ENCODE results near the gene ST6GALNAC4.

Gene ST6GALNAC4

DNA sequence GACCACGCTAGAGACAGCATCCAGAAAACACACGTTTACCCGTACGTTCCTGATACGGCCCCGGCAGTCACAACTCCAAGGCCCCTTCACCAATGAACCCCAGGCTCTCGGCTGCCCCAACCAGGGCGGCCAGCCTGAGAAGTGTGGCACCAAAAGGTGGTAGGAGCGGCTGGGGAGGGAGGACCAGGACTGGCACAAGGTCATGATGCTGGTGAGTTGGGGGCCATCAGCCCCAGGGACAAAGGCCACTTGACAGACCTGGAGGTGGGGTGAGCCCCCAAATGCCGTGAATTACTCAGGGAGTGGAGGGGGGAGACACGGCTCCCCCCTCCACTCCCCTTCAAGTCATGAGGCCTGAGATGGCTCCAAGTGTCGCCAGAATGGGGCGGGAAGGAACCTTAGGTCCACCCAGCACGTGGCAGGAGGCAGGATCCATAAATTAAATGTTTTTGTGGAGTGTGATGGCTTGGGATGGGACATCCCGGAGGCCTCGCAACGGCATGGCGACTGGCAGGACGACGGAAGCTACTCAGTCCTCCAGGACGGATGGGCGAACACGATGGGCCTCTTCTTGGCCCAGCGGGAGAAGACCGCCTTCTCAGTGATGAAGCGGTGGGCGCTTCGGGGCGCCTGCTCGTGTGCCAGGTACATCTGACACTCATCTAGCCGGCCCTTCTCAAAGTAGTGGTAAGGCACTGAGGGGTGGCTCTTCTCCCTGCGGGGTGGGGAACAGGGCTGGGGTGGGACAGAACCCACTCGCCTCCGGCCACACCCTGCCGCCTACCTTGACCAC is 8.8 kb downstream of the ST6GALNAC4 start:
- no peaks in the 10 kb centered on the region for H4K20me1 ChIP-seq (ENCODE audit: control insufficient read depth, insufficient read depth, low read depth, low read length)
- H3K4me2 ChIP-seq (ENCODE audit: low read length) = no peak overlapping the region
- H3K27me3 ChIP-seq (ENCODE audit: control insufficient read depth, low read length) = no peaks in the 10 kb centered on the region
- no peaks in the 10 kb centered on the region for H3K9me3 ChIP-seq (ENCODE audit: control insufficient read depth, insufficient read depth, low read length)
- H3K36me3 ChIP-seq (ENCODE audit: control insufficient read depth, low read length) = peaks cover 63% of the 10 kb centered on the region
- H3K4me3 ChIP-seq (ENCODE audit: low read length) = no peak overlapping the region
- H3K4me1 ChIP-seq (ENCODE audit: control insufficient read depth, low read length) = peaks cover 64% of the 10 kb centered on the region
- H3F3A ChIP-seq (ENCODE audit: control insufficient read depth, insufficient read depth) = peaks cover 28% of the 10 kb centered on the region
- TF ChIP-seq EZH2phosphoT487 (IDR thresholded peaks at IDR 0.05; ENCODE audit: borderline replicate concordance, low read length) (no peak), CTCF (IDR thresholded peaks at IDR 0.05; ENCODE audit: low read depth, low read length, poor library complexity, severe bottlenecking) (no peak)
- H3K27ac ChIP-seq (ENCODE audit: low read depth, low read length) = no peak overlapping the region
- no peaks in the 10 kb centered on the region; the same call in 1 of the 2 replicates for H3K79me2 ChIP-seq (ENCODE audit: control insufficient read depth, low read length)
- no peaks in the 10 kb centered on the region for H3K9me2 ChIP-seq (replicated peaks; ENCODE audit: control insufficient read depth, low read length)

DNA sequence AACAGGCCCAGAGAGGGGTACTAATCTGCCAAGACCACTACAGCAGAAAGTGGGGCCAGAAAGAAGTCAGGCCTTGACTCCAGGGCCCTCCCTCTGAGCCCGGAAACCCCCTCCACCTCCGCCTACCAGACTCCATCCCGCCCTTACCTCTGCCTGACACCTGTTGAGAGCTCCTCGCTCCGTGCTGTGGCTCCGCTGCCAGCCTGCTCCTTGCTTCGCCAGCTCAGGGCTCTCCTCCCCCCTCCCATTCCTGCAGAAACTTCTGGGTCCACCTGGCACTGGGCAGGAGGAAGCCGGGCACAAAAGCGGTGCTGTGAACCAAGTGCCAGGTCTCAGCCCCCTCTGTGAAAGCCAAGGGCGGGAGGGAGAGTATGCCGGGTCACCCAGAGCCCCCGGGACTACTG is 11.1 kb downstream of the ST6GALNAC4 start:
- Histone ChIP-seq H3K4me3 (ENCODE audit: low read length) (peak overlapping the region; percentile 59), H3K27me3 (ENCODE audit: control insufficient read depth, low read length) (no peaks in the 10 kb centered on the region), H3K79me2 (ENCODE audit: control insufficient read depth, low read length) (no peaks in the 10 kb centered on the region; the same call in 1 of the 2 replicates), H3K9me3 (ENCODE audit: control insufficient read depth, insufficient read depth, low read length) (no peaks in the 10 kb centered on the region), H3K4me1 (ENCODE audit: control insufficient read depth, low read length) (peaks cover 65% of the 10 kb centered on the region), H3K4me2 (ENCODE audit: low read length) (peak overlapping the region; percentile 81), H4K20me1 (ENCODE audit: control insufficient read depth, insufficient read depth, low read depth, low read length) (no peaks in the 10 kb centered on the region), H3K36me3 (ENCODE audit: control insufficient read depth, low read length) (peaks cover 44% of the 10 kb centered on the region), H3F3A (ENCODE audit: control insufficient read depth, insufficient read depth) (peaks cover 28% of the 10 kb centered on the region), H3K27ac (ENCODE audit: low read depth, low read length) (peak overlapping the region; percentile 93), H3K9me2 (replicated peaks; ENCODE audit: control insufficient read depth, low read length) (no peaks in the 10 kb centered on the region)
- TF ChIP-seq EZH2phosphoT487 (IDR thresholded peaks at IDR 0.05; ENCODE audit: borderline replicate concordance, low read length) (no peak), CTCF (IDR thresholded peaks at IDR 0.05; ENCODE audit: low read depth, low read length, poor library complexity, severe bottlenecking) (no peak)

DNA sequence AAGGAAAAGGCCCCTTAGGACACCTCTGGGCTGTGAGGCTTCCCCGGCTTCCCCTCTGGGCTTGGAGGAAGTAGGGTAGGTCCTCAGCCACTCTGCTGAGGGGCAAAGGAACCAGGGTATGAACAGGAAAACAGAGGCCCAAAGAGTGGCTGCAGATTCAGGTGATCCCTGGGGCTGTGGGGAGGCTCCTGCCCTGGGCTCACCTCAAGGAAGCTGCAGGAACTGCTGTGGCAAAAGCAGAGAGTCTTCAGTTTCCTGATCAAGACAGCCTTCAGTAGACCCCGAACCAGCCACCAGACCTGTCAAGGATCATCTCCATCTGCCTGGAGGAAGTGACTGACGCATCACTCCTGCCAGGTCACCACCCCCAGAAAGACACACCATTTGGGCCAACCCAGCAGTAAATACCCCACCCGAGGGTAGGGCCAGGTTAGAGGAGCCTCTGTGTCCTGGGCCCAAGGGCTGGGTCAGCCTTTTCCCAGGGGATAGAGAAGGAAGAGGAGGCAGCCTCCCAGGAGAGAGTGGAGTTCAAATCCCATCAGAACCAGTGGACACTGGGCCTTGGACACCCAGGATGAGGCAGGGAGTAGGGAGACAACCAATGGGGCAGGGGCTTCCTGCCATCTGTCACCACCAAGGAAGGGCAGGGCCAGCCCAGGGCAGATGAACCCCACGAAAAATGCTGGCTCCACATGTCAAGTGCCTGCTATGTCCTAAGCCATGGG is 11.7 kb downstream of the ST6GALNAC4 start:
- Histone ChIP-seq H3K27me3 (ENCODE audit: control insufficient read depth, low read length) (no peaks in the 10 kb centered on the region), H3K4me2 (ENCODE audit: low read length) (peak overlapping the region; percentile 81), H3K4me1 (ENCODE audit: control insufficient read depth, low read length) (peaks cover 71% of the 10 kb centered on the region), H3K9me2 (replicated peaks; ENCODE audit: control insufficient read depth, low read length) (no peaks in the 10 kb centered on the region), H3K79me2 (ENCODE audit: control insufficient read depth, low read length) (no peaks in the 10 kb centered on the region; the same call in 1 of the 2 replicates), H3K36me3 (ENCODE audit: control insufficient read depth, low read length) (peaks cover 37% of the 10 kb centered on the region), H3K9me3 (ENCODE audit: control insufficient read depth, insufficient read depth, low read length) (no peaks in the 10 kb centered on the region), H3K27ac (ENCODE audit: low read depth, low read length) (peak overlapping the region; percentile 93), H3F3A (ENCODE audit: control insufficient read depth, insufficient read depth) (peaks cover 28% of the 10 kb centered on the region), H4K20me1 (ENCODE audit: control insufficient read depth, insufficient read depth, low read depth, low read length) (no peaks in the 10 kb centered on the region), H3K4me3 (ENCODE audit: low read length) (peak overlapping the region; percentile 59)
- no peak for TF ChIP-seq CTCF (IDR thresholded peaks at IDR 0.05; ENCODE audit: low read depth, low read length, poor library complexity, severe bottlenecking)
- TF ChIP-seq EZH2phosphoT487 (IDR thresholded peaks at IDR 0.05; ENCODE audit: borderline replicate concordance, low read length) = no peak

Data from DOHH2 (cell line).